HG02943 (cell line): ENCODE data around the gene CELSR2.
"Not testable (repeated sequence)": the region's sequence is repeated elsewhere in the genome, so short reads cannot be mapped to it uniquely, and the experiment has no call there.

Experiments used
- ATAC-seq: cut with Tn5 transposase; IDR thresholded peaks from one replicate; pipeline ENCODE4 v1.9.1; 2021; ENCODE audit warnings: mild to moderate bottlenecking, low read depth, moderate library complexity; ENCODE audit not compliant: unreplicated experiment

CELSR2 gene

GRCh38 chr1:109299558-109300343 lies 50.4 kb downstream of the CELSR2 start:
- no peak for ATAC-seq

GRCh38 chr1:109300650-109301151 lies 51.4 kb downstream of the CELSR2 start:
- ATAC-seq: no peak

- no peak for ATAC-seq
Observed at GRCh38 chr1:109301874-109302273, 52.5 kb downstream of the CELSR2 start.

GRCh38 chr1:109304226-109304920 lies 55.0 kb downstream of the CELSR2 start:
- ATAC-seq: no peak

GRCh38 chr1:109305991-109306390 lies 56.7 kb downstream of the CELSR2 start:
- not testable (repeated sequence) for ATAC-seq

- ATAC-seq: no peak
Observed at GRCh38 chr1:109306832-109307273, 57.5 kb downstream of the CELSR2 start, which contains the start of gene MYBPHL. TSS of gene MYBPHL (minus strand) at chr1:109307011. CDS start at chr1:109306991, 20 bp downstream.

- ATAC-seq: no peak
Observed at GRCh38 chr1:109307274-109308021, 58.1 kb downstream of the CELSR2 start.

- no peak for ATAC-seq
Observed at GRCh38 chr1:109309347-109309746, 60.0 kb downstream of the CELSR2 start.

- ATAC-seq: no peak
Observed at GRCh38 chr1:109312246-109312645, 62.9 kb downstream of the CELSR2 start.

GRCh38 chr1:109312978-109313775 lies 63.8 kb downstream of the CELSR2 start:
- ATAC-seq: no peak

GRCh38 chr1:109314795-109315194 lies 65.5 kb downstream of the CELSR2 start:
- no peak for ATAC-seq

- no peak for ATAC-seq
Observed at GRCh38 chr1:109315288-109315687, 65.9 kb downstream of the CELSR2 start.

GRCh38 chr1:109316506-109316905 lies 67.2 kb downstream of the CELSR2 start:
- ATAC-seq: no peak

- no peak for ATAC-seq
Observed at GRCh38 chr1:109319114-109319513, 69.8 kb downstream of the CELSR2 start.

- no peak for ATAC-seq
Observed at GRCh38 chr1:109322974-109323373, 73.6 kb downstream of the CELSR2 start.
